ENCODE results near the gene VPS35L. TPM values are rescaled to one million over a fixed set of nuclear protein-coding genes. Genes with fewer than 3 reads are reported as not detected.

Gene VPS35L
- total RNA-seq, 1 experiment from 2014 or later = 5.4 TPM

DNA sequence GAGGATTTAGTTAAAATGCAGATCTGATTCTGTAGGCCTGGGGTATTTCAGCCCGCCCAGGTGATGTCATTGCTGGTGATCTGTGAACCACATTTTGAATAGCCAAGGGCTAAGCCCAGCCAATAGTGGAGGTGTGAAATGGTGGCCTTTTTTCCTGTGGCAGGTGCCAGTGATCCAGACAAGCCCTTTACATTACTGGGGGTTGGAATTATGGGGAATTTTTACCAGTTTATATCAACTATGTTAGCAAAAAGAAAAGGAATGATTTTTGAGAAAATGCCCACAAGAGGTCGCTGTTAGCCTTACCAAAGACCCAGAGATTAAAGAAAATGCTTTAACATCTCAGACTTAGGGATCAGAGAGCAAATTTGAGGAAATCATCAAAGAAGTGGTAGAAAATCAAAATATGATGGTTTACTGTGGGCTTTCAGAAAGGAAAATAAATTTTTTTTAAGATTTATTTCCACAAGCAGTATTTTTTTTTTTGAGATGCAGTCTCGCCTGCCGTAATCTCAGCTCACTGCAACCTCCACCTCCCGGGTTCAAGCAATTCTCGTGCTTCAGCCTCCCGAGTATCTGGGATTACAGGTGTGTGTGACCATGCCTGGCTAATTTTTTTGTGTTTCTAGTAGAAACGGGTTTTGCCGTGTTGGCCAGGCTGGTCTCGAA lies 3.9 kb downstream of the VPS35L start:
- H3K27me3 ChIP-seq (replicated peaks; ENCODE audit: control insufficient read depth, insufficient read depth, low read length) = no peaks in the 10 kb centered on the region
- Mint-ChIP-seq H3K27me3 (ENCODE audit: insufficient read depth, unreplicated experiment) (no peaks in the 10 kb centered on the region), H3K4me1 (ENCODE audit: low read depth, unreplicated experiment) (no peaks in the 10 kb centered on the region), H3K9me3 (ENCODE audit: unreplicated experiment) (peaks cover 11% of the 10 kb centered on the region), H3K36me3 (ENCODE audit: insufficient read depth, unreplicated experiment) (no peaks in the 10 kb centered on the region), H3K27ac (ENCODE audit: unreplicated experiment) (no peak overlapping the region), H3K4me3 (ENCODE audit: unreplicated experiment) (no peak overlapping the region)
- no TSS peak for BruUV-seq (replicated peaks)
- intact Hi-C loops (cut with micrococcal nuclease; ENCODE audit: unreplicated experiment) = loop anchor here (1.0 to 2.0 kb wide), 2 partner anchors 41 to 327 kb away; no protein-coding TSS in a partner anchor
- no peaks in the 10 kb centered on the region for H3K36me3 ChIP-seq (ENCODE audit: control insufficient read depth, insufficient read depth, low read length)
- no peaks in the 10 kb centered on the region for H3K9me3 ChIP-seq
- ChIA-PET CTCF (interaction anchor here (0.6 kb wide), 1 partner anchor 118 kb away, joined by 3 read pairs; no protein-coding TSS in a partner anchor), POLR2A (no interaction called here)
- H3K4me3 ChIP-seq (ENCODE audit: low read depth, low read length) = no peak overlapping the region
- TF ChIP-seq CTCF (IDR thresholded peaks at IDR 0.05; ENCODE audit: insufficient read depth in 1 of 2, low read depth in 1 of 2, low read length in 1 of 2, severe bottlenecking in 1 of 2, unreplicated experiment in 1 of 2) = peak; percentile 35 to 47
- no peaks in the 10 kb centered on the region for H3K4me1 ChIP-seq
- peak in 1 of 2 experiments; percentile 35 for DNase-seq

DNA sequence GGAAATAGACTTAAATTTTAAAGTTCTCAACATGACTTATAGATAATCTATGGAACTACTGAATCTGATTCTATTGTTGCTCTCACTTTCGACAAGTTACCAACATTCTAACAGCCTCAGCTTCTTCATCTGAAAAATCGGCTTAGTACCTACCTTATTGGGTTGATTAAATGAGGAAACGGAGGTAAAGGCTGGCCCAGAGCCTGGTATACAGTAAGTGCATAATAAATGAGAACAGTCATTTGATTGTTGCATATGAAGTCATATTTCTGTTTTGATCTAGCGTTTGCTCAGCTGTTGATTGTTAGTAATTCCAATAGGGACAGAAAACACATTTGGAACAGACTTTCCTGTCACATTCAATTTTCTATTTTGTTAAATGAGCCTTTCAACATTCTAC lies 4.6 kb downstream of the VPS35L start:
- H3K4me3 ChIP-seq (ENCODE audit: low read depth, low read length) = no peak overlapping the region
- Mint-ChIP-seq H3K9me3 (ENCODE audit: unreplicated experiment) (peaks cover 11% of the 10 kb centered on the region), H3K27me3 (ENCODE audit: insufficient read depth, unreplicated experiment) (no peaks in the 10 kb centered on the region), H3K27ac (ENCODE audit: unreplicated experiment) (no peak overlapping the region), H3K4me3 (ENCODE audit: unreplicated experiment) (no peak overlapping the region), H3K36me3 (ENCODE audit: insufficient read depth, unreplicated experiment) (no peaks in the 10 kb centered on the region), H3K4me1 (ENCODE audit: low read depth, unreplicated experiment) (no peaks in the 10 kb centered on the region)
- no peaks in the 10 kb centered on the region for H3K36me3 ChIP-seq (ENCODE audit: control insufficient read depth, insufficient read depth, low read length)
- H3K4me1 ChIP-seq = no peaks in the 10 kb centered on the region
- no peaks in the 10 kb centered on the region for H3K9me3 ChIP-seq
- no peaks in the 10 kb centered on the region for H3K27me3 ChIP-seq (replicated peaks; ENCODE audit: control insufficient read depth, insufficient read depth, low read length)
- intact Hi-C loops (cut with micrococcal nuclease; ENCODE audit: unreplicated experiment) = no loop called here
- DNase-seq = no peak
- POLR2A ChIA-PET = no interaction called here
- BruUV-seq (replicated peaks) = no TSS peak
- TF ChIP-seq CTCF (IDR thresholded peaks at IDR 0.05; ENCODE audit: insufficient read depth in 1 of 2, low read depth in 1 of 2, low read length in 1 of 2, severe bottlenecking in 1 of 2, unreplicated experiment in 1 of 2) = no peak
- CTCF ChIA-PET = no interaction called here

DNA sequence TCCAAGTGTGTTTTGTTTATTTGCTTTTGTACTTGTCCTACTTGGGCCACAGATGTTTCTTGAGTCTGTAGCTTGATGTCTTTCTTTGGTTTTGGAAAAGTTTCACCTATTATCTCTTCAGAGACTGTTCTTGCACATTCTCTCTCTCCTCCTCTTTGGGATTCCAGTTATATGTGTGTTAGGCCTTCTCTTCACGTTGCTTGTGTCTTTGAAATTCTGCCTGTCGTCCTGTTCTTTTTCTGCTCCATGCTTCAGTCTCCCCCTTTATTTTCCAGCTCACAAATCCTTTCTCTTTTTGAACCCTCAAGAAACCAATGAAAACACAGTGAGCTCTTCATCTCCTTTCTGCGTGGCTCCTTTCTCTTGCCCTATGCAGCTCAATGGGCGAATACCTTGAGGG lies 7.9 kb downstream of the VPS35L start:
- no peak overlapping the region for H3K4me3 ChIP-seq (ENCODE audit: low read depth, low read length)
- no peaks in the 10 kb centered on the region for H3K4me1 ChIP-seq
- Mint-ChIP-seq H3K4me3 (ENCODE audit: unreplicated experiment) (no peak overlapping the region), H3K27me3 (ENCODE audit: insufficient read depth, unreplicated experiment) (no peaks in the 10 kb centered on the region), H3K27ac (ENCODE audit: unreplicated experiment) (no peak overlapping the region), H3K36me3 (ENCODE audit: insufficient read depth, unreplicated experiment) (no peaks in the 10 kb centered on the region), H3K4me1 (ENCODE audit: low read depth, unreplicated experiment) (no peaks in the 10 kb centered on the region), H3K9me3 (ENCODE audit: unreplicated experiment) (peaks cover 11% of the 10 kb centered on the region)
- ChIA-PET POLR2A (no interaction called here), CTCF (interaction anchor here (1.9 kb wide), 1 partner anchor 21 kb away, joined by 4 read pairs; no protein-coding TSS in a partner anchor)
- TF ChIP-seq CTCF (IDR thresholded peaks at IDR 0.05; ENCODE audit: insufficient read depth in 1 of 2, low read depth in 1 of 2, low read length in 1 of 2, severe bottlenecking in 1 of 2, unreplicated experiment in 1 of 2) = no peak
- intact Hi-C loops (cut with micrococcal nuclease; ENCODE audit: unreplicated experiment) = no loop called here
- no TSS peak for BruUV-seq (replicated peaks)
- no peaks in the 10 kb centered on the region for H3K9me3 ChIP-seq
- no peaks in the 10 kb centered on the region for H3K36me3 ChIP-seq (ENCODE audit: control insufficient read depth, insufficient read depth, low read length)
- H3K27me3 ChIP-seq (replicated peaks; ENCODE audit: control insufficient read depth, insufficient read depth, low read length) = no peaks in the 10 kb centered on the region
- no peak for DNase-seq

All from Caco-2 (cell line).